Skeletal muscle cell (primary cell): ENCODE data around the gene NUP160.
"Not testable (repeated sequence)": the region's sequence is repeated elsewhere in the genome, so short reads cannot be mapped to it uniquely, and the experiment has no call there.

Experiments
- DNase-seq: peaks from one replicate; pipeline ENCODE4 v3.0.0-alpha.2; 2010; ENCODE audit warnings: low read depth
- H3K4me3 ChIP-seq: 2 replicates; pipeline ENCODE4 v1.5.1; 2011; ENCODE audit warnings: low read depth, mild to moderate bottlenecking, control low read depth, low read length, moderate library complexity

The NUP160 gene

GRCh38 chr11:47866892-47867291, 18.7 kb upstream of the NUP160 start:
- not testable (repeated sequence) for H3K4me3 ChIP-seq, DNase-seq

DNA sequence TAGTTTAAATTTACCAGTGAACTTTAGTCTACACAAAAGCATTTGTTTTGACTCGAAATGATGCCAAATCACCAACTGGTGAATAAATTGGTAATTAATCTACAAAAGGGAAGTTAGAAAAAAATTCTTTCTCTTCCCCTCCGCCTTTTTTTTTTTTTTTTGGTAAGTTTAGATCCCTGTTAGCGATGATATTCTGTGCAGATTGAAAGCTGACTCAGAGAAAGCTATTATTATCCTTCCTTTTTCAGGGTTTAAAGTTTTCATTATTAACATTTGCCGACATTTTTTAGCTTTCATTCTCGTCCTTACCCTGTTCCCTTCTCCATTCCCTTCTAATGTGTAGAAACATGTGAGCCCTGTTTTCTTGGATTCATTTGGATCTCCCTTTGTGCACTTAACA, 16.8 kb upstream of the NUP160 start:
- no peak for DNase-seq
- no peak overlapping the region for H3K4me3 ChIP-seq

GRCh38 chr11:47863898-47864430, 15.8 kb upstream of the NUP160 start:
- no peak for DNase-seq
- H3K4me3 ChIP-seq, result no peak overlapping the region

DNA sequence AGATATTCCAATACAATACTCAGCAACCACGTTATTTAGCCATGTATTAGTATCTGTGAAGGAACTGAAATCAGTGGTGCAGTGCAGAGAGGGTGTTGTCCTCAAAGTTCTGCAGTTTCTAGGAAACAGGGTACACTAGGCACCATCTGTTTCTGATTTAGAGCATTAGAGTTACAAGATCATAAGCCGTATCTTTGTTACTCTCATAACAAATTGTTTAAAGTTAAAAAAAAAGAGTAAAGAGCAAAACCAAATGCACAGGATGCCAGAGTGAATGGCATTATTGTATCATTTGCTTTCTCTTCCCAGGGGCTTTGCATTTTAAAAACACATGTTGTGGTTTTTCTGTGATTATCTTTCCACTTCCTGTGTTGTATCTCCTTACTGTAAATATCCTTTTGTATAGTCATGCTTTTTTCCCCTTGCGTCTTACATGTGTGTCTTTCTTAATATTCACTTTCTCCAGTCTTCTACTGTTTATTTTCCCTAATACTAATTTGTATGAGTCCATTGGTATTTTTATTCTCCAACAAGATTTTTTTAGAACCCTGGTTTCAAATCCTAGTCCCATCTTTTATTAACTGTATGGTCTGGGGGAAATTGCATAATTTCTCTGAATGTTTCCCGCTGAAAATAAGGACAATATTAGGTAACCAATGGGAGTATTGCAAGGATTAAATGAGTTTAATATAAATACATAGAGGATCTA, 15.2 kb upstream of the NUP160 start:
- peak; percentile 18 for DNase-seq
- no peak overlapping the region for H3K4me3 ChIP-seq

DNA sequence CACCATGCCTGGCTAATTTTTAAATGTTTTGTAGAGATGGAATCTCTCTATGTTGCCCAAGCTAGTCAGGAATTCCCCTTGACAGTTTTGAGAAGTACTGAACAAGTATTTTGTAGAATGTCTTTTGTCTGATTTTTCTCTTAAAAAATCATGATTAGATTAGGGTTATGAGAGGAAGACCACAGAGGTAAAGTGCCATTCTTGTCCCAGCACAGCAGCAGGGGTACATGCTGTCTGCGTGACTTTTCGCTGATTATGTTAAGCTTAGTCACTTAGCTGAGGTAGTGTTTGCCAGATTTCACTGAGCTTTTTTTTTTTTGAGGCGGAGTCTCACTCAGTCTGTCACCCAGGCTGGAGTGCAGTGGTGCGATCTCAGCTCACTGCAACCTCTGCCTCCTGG, 13.6 kb upstream of the NUP160 start:
- no peak for DNase-seq
- no peak overlapping the region for H3K4me3 ChIP-seq

DNA sequence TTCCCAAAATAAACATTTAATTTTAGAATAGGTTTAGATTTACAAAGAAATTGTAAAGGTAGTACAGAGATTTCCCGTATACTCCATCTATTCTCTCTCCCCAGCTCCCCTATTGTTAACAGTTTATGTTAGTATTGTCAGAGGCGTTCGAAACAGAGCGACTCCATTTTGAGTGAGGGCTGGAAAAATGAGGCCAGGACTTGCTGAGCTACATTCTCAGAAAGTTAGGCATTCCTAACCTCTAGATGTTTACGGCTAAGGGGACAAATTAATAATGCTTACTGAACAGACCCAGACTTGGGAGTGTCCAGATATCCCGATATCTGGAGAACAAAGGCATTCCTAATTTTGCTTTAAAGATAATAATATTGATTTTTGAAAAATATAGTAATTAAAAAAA, 12.4 kb upstream of the NUP160 start:
- no peak for DNase-seq
- H3K4me3 ChIP-seq, result no peak overlapping the region

DNA sequence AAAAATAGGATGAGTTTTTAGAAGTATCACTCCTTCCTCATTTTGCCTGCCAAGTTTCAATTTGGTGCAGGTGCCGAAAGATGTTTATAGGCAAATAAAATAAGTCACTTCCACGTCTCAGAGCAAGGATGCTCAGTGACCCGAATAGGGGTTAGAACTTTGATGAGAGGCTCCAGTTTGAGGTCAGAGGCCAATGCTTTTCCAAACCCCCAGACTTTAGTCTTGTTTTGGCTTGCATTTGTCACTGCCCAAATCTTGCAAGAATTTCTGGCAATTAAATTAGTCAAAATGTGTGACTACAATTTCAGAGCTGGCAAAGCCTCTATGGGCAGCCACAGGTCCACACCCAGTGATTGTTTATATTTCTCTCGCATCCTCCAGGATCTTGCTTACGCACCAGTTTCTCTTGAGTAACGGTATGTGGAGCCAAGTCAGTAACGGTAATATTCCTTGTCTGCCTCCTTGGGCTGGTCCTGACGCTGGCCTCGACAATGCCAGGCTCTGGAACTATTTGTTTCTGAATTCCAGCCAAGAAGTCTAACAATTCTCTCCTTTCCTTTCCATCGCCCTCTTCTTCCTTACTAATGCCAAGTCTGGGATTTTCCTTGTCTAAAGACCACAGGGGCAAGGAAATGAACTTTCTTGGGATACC, 9.9 kb upstream of the NUP160 start:
- no peak for DNase-seq
- no peak overlapping the region for H3K4me3 ChIP-seq

DNA sequence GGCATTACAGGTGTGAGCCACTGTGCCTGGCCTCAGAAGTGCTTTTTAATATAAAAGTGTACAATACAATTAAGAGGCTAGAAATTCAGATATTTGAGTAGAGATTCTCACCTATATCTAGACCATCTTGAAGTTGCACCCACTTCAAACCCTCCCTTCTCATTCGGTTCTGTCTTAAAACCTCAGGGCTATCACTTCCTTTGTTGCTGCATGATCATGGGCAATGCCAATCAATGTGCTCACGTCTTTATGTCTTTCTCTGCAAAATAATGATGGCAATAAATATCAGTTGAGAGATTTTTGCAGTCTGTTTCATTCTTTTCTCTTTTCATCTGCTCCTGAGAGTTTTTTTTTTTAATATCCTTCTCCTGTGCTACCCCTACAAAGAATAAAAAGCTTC, 9.3 kb upstream of the NUP160 start:
- no peak overlapping the region for H3K4me3 ChIP-seq
- no peak for DNase-seq

- no peak overlapping the region for H3K4me3 ChIP-seq
- no peak for DNase-seq
Observed at GRCh38 chr11:47856186-47856585, 8.0 kb upstream of the NUP160 start.

GRCh38 chr11:47854667-47855066, 6.5 kb upstream of the NUP160 start:
- H3K4me3 ChIP-seq, result no peak overlapping the region
- no peak for DNase-seq

DNA sequence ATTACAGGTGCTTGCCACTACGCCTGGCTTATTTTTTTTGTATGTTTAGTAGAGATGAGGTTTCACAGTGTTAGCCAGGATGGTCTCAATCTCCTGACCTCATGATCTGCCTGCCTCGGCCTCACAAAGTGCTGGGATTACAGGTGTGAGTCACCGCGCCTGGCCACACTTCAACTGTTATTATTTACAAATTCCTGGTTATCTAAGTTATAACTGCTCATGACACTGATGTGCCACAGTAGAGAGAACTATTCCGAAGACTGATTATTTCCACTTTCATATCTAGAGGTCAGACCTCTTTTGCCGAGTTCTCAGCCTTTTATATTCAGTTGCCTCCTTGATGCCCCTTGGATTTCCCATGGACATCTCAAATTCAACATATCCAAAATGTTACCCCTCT, 3.9 kb upstream of the NUP160 start:
- H3K4me3 ChIP-seq, result no peak overlapping the region
- no peak for DNase-seq

DNA sequence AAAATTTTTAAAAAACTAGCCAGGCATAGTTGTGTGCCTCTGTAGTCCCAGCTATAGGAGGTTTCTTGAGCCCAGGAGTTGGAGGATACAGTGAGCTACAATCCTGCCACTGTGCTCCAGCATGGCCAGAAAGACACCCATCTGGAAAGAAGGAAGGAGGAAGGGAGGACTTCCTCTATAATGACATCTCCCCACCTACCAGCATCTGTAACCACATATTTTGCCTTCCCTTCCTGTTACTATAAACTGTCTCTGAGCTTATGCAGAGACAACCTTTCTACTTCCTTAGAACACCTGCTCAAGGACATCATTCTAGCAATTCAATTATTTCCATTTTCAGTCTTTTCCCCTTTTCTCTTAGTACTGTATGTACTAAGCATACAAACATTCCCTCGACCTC, 2.2 kb upstream of the NUP160 start:
- no peak overlapping the region for H3K4me3 ChIP-seq
- DNase-seq, result no peak

GRCh38 chr11:47848700-47849155, 578 bp upstream of the NUP160 start:
- H3K4me3 ChIP-seq, result peak overlapping the region; percentile 99
- DNase-seq, result no peak

DNA sequence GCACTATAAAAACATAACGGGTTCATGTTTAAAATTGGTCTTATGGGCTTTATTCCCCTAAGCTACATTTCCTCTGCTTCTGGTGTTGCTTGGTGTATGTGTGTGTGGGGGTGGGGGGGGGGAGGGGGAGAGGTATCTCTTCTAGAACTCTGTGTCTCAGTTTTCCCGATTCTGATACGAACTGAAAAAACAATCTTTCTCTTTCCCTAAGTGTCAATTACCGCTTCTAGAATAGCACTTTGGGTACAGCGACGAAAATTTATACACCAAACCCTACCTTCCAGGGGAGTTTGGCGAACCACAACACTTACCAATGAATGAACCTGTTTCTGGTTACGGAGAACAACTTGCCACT, 636 bp downstream of the NUP160 start:
- DNase-seq, result no peak
- H3K4me3 ChIP-seq, result peak overlapping the region; percentile 99

GRCh38 chr11:47846998-47847397, 1.2 kb downstream of the NUP160 start:
- H3K4me3 ChIP-seq, result peak overlapping the region; percentile 99
- no peak for DNase-seq

- H3K4me3 ChIP-seq, result no peak overlapping the region
- no peak for DNase-seq
Observed at GRCh38 chr11:47843361-47844055, 4.6 kb downstream of the NUP160 start.

DNA sequence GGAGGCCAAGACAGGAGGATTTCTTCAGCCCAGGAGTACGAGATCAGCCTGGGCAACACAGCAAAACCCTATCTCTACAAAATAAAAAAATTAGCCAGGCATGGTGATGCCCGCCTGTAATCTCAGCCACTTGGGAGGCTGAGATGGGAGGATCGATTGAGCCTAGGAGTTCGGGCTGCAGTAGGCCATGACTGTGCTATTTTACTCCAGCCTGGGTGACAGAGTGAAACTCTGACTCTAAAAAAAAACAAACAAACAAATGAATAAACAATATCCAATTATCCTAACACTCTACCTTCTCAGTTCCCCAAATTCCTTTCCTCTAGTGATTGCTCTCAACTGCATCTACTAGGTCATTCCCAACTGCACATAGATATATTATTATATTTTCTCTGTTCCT, 5.4 kb downstream of the NUP160 start:
- no peak for DNase-seq
- H3K4me3 ChIP-seq, result no peak overlapping the region

GRCh38 chr11:47837929-47838328, 10.2 kb downstream of the NUP160 start:
- H3K4me3 ChIP-seq, result no peak overlapping the region
- no peak for DNase-seq

DNA sequence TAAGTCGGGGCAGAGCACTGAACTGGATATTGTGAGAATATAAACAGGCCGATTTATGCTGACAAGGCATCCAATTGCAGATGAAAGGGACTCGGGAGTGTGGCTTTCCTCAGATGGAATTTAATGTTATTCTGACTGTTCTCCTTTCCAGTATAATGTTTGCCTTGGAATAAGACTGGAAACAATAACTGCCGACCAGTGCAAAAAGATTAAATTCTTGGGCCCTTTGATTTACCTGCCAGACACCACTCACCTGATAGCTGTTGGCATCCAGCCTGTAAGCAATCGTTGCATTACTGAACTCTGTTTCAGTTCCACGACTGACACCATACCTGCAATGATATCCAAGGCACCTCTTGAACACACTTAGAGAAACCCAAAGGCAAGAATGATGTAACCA, 10.9 kb downstream of the NUP160 start:
- no peak overlapping the region for H3K4me3 ChIP-seq
- DNase-seq, result no peak

GRCh38 chr11:47830013-47830412, 18.1 kb downstream of the NUP160 start:
- not testable (repeated sequence) for DNase-seq, H3K4me3 ChIP-seq

GRCh38 chr11:47828284-47828683, 19.9 kb downstream of the NUP160 start:
- no peak overlapping the region for H3K4me3 ChIP-seq
- no peak for DNase-seq
